Right lobe of liver (tissue), 4 donors: Measurements from ENCODE around the gene GKN1.

Source experiments
- POLR2A ChIP-seq: fragments of 450-650 bp; IDR thresholded peaks from one replicate; pipeline ENCODE4 v1.6.1; 2017; ENCODE audit warnings: antibody characterized with exemption, mild to moderate bottlenecking
- TF ChIP-seq, protein P1 (sequence below), 4 donors: fragments of 200-600 bp in 3 of 4; fragments of 450-650 bp in 1 of 4; IDR thresholded peaks; one replicate each; pipeline versions ENCODE4 v1.5.1 to v1.8.0; 2016 to 2022; ENCODE audit warnings: antibody characterized with exemption in 4 of 4, mild to moderate bottlenecking in 2 of 4
- donor health status: DM: no; HTN: no; CAD: no.
- donor health status: DM: no; HTN: no; CAD: no.
- donor health status: DM: no; HTN: yes; CAD: no.

DNA sequence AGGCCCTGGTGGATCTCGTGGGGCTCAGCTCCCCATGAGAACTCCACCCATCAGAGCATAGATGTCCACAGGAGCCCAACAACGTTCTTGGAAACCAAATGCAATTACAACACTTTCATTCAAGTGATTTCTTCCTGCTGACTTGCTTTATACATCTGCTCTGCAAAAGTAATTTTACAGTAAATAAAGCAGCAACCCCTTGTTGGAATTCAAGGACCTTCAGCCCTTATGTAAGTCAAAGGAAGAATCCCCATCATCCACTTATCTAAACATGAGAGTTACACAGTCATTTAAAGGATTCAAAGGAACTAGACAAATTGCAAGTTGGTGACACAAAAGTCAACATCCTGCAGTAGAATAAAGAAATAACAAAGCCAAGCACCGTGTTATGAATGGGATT lies 21.5 kb downstream of the GKN1 start:
- no peak for TF ChIP-seq POLR2A
- TF ChIP-seq, protein P1, sequence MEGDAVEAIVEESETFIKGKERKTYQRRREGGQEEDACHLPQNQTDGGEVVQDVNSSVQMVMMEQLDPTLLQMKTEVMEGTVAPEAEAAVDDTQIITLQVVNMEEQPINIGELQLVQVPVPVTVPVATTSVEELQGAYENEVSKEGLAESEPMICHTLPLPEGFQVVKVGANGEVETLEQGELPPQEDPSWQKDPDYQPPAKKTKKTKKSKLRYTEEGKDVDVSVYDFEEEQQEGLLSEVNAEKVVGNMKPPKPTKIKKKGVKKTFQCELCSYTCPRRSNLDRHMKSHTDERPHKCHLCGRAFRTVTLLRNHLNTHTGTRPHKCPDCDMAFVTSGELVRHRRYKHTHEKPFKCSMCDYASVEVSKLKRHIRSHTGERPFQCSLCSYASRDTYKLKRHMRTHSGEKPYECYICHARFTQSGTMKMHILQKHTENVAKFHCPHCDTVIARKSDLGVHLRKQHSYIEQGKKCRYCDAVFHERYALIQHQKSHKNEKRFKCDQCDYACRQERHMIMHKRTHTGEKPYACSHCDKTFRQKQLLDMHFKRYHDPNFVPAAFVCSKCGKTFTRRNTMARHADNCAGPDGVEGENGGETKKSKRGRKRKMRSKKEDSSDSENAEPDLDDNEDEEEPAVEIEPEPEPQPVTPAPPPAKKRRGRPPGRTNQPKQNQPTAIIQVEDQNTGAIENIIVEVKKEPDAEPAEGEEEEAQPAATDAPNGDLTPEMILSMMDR (IDR thresholded peaks at IDR 0.05), result no peak
